GM18870 (cell line): Measurements from ENCODE around the gene KCNMA1.

Experiments used
- ATAC-seq: cut with Tn5 transposase; IDR thresholded peaks from one replicate; pipeline ENCODE4 v1.9.1; 2021; ENCODE audit warnings: moderate library complexity; ENCODE audit not compliant: unreplicated experiment

Gene KCNMA1

GRCh38 chr10:77041636-77042258 lies 595.9 kb downstream of the KCNMA1 start:
- ATAC-seq, result no peak

- no peak for ATAC-seq
These were observed 599.2 kb downstream of the KCNMA1 start for GRCh38 chr10:77038407-77038806.

- ATAC-seq, result no peak
These were observed 599.7 kb downstream of the KCNMA1 start for GRCh38 chr10:77037735-77038403.

- no peak for ATAC-seq
These were observed 600.4 kb downstream of the KCNMA1 start for GRCh38 chr10:77036993-77037734.

- no peak for ATAC-seq
These were observed 601.3 kb downstream of the KCNMA1 start for GRCh38 chr10:77036276-77036675.

GRCh38 chr10:77034795-77035194 lies 602.8 kb downstream of the KCNMA1 start:
- no peak for ATAC-seq

GRCh38 chr10:77034240-77034639 lies 603.4 kb downstream of the KCNMA1 start:
- no peak for ATAC-seq

GRCh38 chr10:77032188-77032570 lies 605.4 kb downstream of the KCNMA1 start:
- no peak for ATAC-seq

- no peak for ATAC-seq
These were observed 605.9 kb downstream of the KCNMA1 start for GRCh38 chr10:77031531-77032187.

GRCh38 chr10:77030974-77031373 lies 606.6 kb downstream of the KCNMA1 start:
- no peak for ATAC-seq

- ATAC-seq, result no peak
These were observed 607.6 kb downstream of the KCNMA1 start for GRCh38 chr10:77029777-77030717.

- no peak for ATAC-seq
These were observed 609.6 kb downstream of the KCNMA1 start for GRCh38 chr10:77028042-77028441.

GRCh38 chr10:77027576-77027975 lies 610.0 kb downstream of the KCNMA1 start:
- ATAC-seq, result peak; percentile 78

- no peak for ATAC-seq
These were observed 610.5 kb downstream of the KCNMA1 start for GRCh38 chr10:77027141-77027540.

GRCh38 chr10:77026148-77026547 lies 611.5 kb downstream of the KCNMA1 start:
- no peak for ATAC-seq

- ATAC-seq, result no peak
These were observed 613.1 kb downstream of the KCNMA1 start for GRCh38 chr10:77024461-77024860.

GRCh38 chr10:77023396-77023795 lies 614.2 kb downstream of the KCNMA1 start:
- no peak for ATAC-seq

- no peak for ATAC-seq
These were observed 614.9 kb downstream of the KCNMA1 start for GRCh38 chr10:77022671-77023070.

- ATAC-seq, result no peak
These were observed 615.6 kb downstream of the KCNMA1 start for GRCh38 chr10:77021966-77022490.

- no peak for ATAC-seq
These were observed 617.1 kb downstream of the KCNMA1 start for GRCh38 chr10:77020426-77021040.
